ENCODE measurements around the gene DAPK1. TPM values are rescaled to one million over a fixed set of nuclear protein-coding genes. Genes with fewer than 3 reads are reported as not detected.

DAPK1 gene
- total and polyA plus RNA-seq, 10 of the 15 experiments (the other 5 are each of a cell fraction or from before 2014, with no cell fraction given), result 8.2 to 94.7 (median 51.6) TPM

DNA sequence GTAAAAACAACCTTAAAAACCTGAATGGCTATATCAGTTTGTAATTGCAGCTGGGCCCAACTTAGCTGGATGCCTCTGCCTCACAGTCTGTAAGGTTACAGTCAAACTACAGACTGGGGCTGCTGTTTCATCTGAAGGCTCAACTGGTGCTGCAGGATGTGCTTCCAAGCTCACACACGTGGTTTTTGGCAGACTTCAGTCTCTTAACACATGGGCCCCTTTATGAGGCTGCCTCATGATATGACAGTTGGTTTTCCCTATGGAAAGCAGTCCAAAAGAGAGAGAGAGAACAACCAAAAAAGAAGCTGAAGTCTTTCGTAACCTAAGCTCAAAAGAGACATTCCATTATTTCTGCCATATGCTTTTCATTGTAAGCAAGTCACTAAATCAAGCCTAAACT lies 255.6 kb downstream of the DAPK1 start:
- H3K36me3 ChIP-seq (ENCODE audit: control insufficient read depth in 2 of 2, insufficient read depth in 2 of 2, low read length in 1 of 2), result no peaks in the 10 kb centered on the region
- no peaks in the 10 kb centered on the region for H3K79me2 ChIP-seq (ENCODE audit: control insufficient read depth, insufficient read depth, low read length)
- no peaks in the 10 kb centered on the region; the same call in 2 of the 3 replicates for H3K9me3 ChIP-seq (replicated peaks; ENCODE audit: control insufficient read depth, insufficient read depth, low read length)
- no peak overlapping the region for H3K4me2 ChIP-seq (ENCODE audit: control insufficient read depth, insufficient read depth)
- no peak overlapping the region for H3K27ac ChIP-seq (ENCODE audit: control insufficient read depth, insufficient read depth)
- no peak for TF ChIP-seq NRF1 (conservative IDR thresholded peaks at IDR 0.05; ENCODE audit: low read depth, low read length)
- TF ChIP-seq RB1 (IDR thresholded peaks at IDR 0.05; ENCODE audit: borderline replicate concordance), result no peak
- no peak for TF ChIP-seq IKZF1 (conservative IDR thresholded peaks at IDR 0.05)
- TF ChIP-seq RELA (IDR thresholded peaks at IDR 0.05; ENCODE audit: borderline replicate concordance, partially characterized antibody), result no peak
- H3K4me3 ChIP-seq, result no peak overlapping the region
- ATAC-seq (no peak), DNase-seq (ENCODE audit: low read depth, low spot score) (no peak), FAIRE-seq (no peak)
- POLR2A ChIA-PET, result no interaction called here
- SMC1A ChIA-PET (ENCODE audit: uncharacterized antibody, unreplicated experiment), result no interaction called here
- H3K27me3 ChIP-seq (replicated peaks in 1 of 2; ENCODE audit: control insufficient read depth in 2 of 2, insufficient read depth in 2 of 2, low read length in 1 of 2), result no peaks in the 10 kb centered on the region
- CTCF ChIA-PET, result no interaction called here
- no peak overlapping the region for H2AFZ ChIP-seq (ENCODE audit: control insufficient read depth, low read depth, low read length)
- intact Hi-C loops (cut with micrococcal nuclease; ENCODE audit: unreplicated experiment), result no loop called here
- no peak overlapping the region for H3K9ac ChIP-seq (ENCODE audit: control insufficient read depth, insufficient read depth, low read length)
- in situ Hi-C loops (cut with MboI), result no loop called here
- BruUV-seq (replicated peaks), result no TSS peak
- H3K4me1 ChIP-seq (ENCODE audit: control insufficient read depth, insufficient read depth, low read length), result no peaks in the 10 kb centered on the region
- H4K20me1 ChIP-seq (ENCODE audit: control insufficient read depth, insufficient read depth), result no peaks in the 10 kb centered on the region
- 0% methylated on average over 2 of the region's 2 CpGs for WGBS (ENCODE audit: insufficient coverage, insufficient replicate concordance, low lambda C conversion rate, missing lambda C conversion rate)
- RAD21 ChIA-PET (ENCODE audit: unreplicated experiment), result no interaction called here

Small RNA genes within 50 kb of the gene (small RNA-seq; reads per million reads assigned to genes)
- gene AL161787.1, result not detected

Other genes starting within 250 kb of the DAPK1 start
- gene CTSL, start 228.3 kb downstream of the DAPK1 start, total RNA-seq (2014; rRNA removed), result not detected in 2 replicates
- gene CTSL, start 228.3 kb downstream of the DAPK1 start, total RNA-seq (2014; rRNA removed; fragmentation: Illumina TruSeq; extraction: Trizol), result not detected in 2 replicates
- 0.72 TPM in 1 of 2 replicates, not detected in the other for gene CTSL, start 228.3 kb downstream of the DAPK1 start, total RNA-seq (2021)
- gene CTSL, start 228.3 kb downstream of the DAPK1 start, polyA plus RNA-seq (2011; rRNA removed), result not detected in 2 replicates
- not detected in 2 replicates for gene CTSL, start 228.3 kb downstream of the DAPK1 start, polyA plus RNA-seq (2014; fragmentation: Illumina TruSeq; extraction: Trizol)
- gene CTSL, start 228.3 kb downstream of the DAPK1 start, polyA plus RNA-seq (2014; fragmentation: Nextera tagmentation; extraction: Ambion mirVana), result not detected
- gene CTSL, start 228.3 kb downstream of the DAPK1 start, polyA plus RNA-seq (2014; rRNA removed), result not detected in 2 replicates
- gene CTSL, start 228.3 kb downstream of the DAPK1 start, polyA plus RNA-seq (2016; fragmentation: Nextera tagmentation; extraction: Ambion mirVana), result under 1 TPM in 1 of 2 experiments, not detected in 1; 0.24 TPM